ENCODE data around the gene C1QL4. TPM values are rescaled to one million over a fixed set of nuclear protein-coding genes. Genes with fewer than 3 reads are reported as not detected.
A peak's percentile ranks its signal among the peaks of the same experiment; 100 is the strongest.
"Not testable (repeated sequence)": the region's sequence is repeated elsewhere in the genome, so short reads cannot be mapped to it uniquely, and the experiment has no call there.

The C1QL4 gene
- total RNA-seq, 3 donors from 2014 or later: not detected

GRCh38 chr12:49317118-49317517 is 19.9 kb downstream of the C1QL4 start:
- H3K4me1 Mint-ChIP-seq (ENCODE audit: low read depth); H3K4me3 Mint-ChIP-seq; H3K9me3 Mint-ChIP-seq; DNase-seq; H3K36me3 Mint-ChIP-seq (ENCODE audit: insufficient read depth); ATAC-seq; H3K27me3 Mint-ChIP-seq (ENCODE audit: low read depth): not testable (repeated sequence)

DNA sequence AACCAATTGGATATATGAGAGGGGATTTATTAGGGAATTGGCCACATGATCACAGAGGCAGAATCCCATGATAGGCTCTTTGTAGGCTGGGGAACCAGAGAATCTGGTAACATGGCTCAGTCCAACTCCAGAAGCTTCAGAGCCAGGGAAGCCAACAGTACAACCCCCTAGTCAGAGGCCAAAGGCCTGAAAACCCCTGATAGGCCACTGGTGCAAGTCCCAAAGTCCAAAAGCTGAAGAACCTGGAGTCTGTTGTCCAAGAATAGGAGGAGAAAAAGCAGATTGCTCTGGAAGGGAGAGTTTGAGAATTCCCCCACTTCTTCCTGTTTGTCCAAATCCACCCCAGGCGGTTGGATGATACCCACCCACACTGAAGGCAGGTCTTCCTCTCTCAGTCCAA is 22.2 kb downstream of the C1QL4 start:
- Mint-ChIP-seq H3K9me3 (no peaks in the 10 kb centered on the region), H3K4me1 (ENCODE audit: low read depth) (no peaks in the 10 kb centered on the region), H3K36me3 (ENCODE audit: insufficient read depth) (no peaks in the 10 kb centered on the region), H3K4me3 (no peak overlapping the region), H3K27me3 (ENCODE audit: low read depth) (peaks cover 12% of the 10 kb centered on the region)
- DNase-seq (no peak), ATAC-seq (no peak)

DNA sequence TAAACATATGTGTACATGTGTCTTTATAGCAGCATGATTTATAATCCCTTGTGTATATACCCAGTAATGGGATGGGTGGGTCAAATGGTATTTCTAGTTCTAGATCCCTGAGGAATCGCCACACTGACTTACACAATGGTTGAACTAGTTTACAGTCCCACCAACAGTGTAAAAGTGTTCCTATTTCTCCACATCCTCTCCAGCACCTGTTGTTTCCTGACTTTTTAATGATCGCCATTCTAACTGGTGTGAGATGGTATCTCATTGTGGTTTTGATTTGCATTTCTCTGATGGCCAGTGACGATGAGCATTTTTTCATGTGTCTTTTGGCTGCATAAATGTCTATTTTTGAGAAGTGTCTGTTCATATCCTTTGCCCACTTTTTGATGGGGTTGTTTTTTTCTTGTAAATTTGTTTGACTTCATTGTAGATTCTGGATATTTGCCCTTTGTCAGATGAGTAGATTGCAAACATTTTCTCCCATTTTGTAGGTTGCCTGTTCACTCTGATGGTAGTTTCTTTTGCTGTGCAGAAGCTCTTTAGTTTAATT is 26.5 kb downstream of the C1QL4 start:
- H3K4me3 Mint-ChIP-seq; DNase-seq; H3K4me1 Mint-ChIP-seq (ENCODE audit: low read depth); ATAC-seq; H3K9me3 Mint-ChIP-seq; H3K36me3 Mint-ChIP-seq (ENCODE audit: insufficient read depth): not testable (repeated sequence)
- peaks cover 34% of the 10 kb centered on the region for H3K27me3 Mint-ChIP-seq (ENCODE audit: low read depth)

- DNase-seq (no peak), ATAC-seq (no peak)
- Mint-ChIP-seq H3K36me3 (ENCODE audit: insufficient read depth) (no peaks in the 10 kb centered on the region), H3K4me3 (no peak overlapping the region), H3K4me1 (ENCODE audit: low read depth) (no peaks in the 10 kb centered on the region), H3K9me3 (no peaks in the 10 kb centered on the region), H3K27me3 (ENCODE audit: low read depth) (peaks cover 38% of the 10 kb centered on the region)
Measured at GRCh38 chr12:49309386-49309785, 27.6 kb downstream of the C1QL4 start.

- Mint-ChIP-seq H3K36me3 (ENCODE audit: insufficient read depth) (no peaks in the 10 kb centered on the region), H3K4me1 (ENCODE audit: low read depth) (peaks cover 4% of the 10 kb centered on the region), H3K4me3 (no peak overlapping the region), H3K27me3 (ENCODE audit: low read depth) (peaks cover 47% of the 10 kb centered on the region), H3K9me3 (no peaks in the 10 kb centered on the region)
- DNase-seq (no peak), ATAC-seq (no peak)
Measured at GRCh38 chr12:49305762-49306510, 31.1 kb downstream of the C1QL4 start.

DNA sequence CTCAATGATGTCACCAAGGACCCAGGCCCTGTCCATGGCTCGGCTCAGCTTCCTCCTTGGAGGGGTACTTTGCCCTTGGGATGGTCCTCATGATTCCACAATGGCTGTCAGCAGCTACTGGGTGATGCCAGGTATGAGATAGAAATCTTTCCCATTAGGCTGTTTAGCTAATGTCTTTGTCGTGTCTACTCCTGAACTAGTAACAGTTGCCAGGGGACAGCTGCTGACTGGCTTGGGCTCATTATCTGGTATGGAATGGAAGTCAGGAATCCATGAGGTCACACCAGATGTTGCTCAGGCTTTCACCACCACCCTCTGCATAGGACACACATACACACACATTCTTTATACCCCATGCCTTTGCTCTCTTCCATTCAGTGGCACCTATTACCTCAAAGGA is 32.8 kb downstream of the C1QL4 start:
- Mint-ChIP-seq H3K36me3 (ENCODE audit: insufficient read depth) (no peaks in the 10 kb centered on the region), H3K9me3 (no peaks in the 10 kb centered on the region), H3K4me3 (no peak overlapping the region), H3K4me1 (ENCODE audit: low read depth) (peaks cover 4% of the 10 kb centered on the region), H3K27me3 (ENCODE audit: low read depth) (peaks cover 40% of the 10 kb centered on the region)
- DNase-seq: no peak
- ATAC-seq: no peak

DNA sequence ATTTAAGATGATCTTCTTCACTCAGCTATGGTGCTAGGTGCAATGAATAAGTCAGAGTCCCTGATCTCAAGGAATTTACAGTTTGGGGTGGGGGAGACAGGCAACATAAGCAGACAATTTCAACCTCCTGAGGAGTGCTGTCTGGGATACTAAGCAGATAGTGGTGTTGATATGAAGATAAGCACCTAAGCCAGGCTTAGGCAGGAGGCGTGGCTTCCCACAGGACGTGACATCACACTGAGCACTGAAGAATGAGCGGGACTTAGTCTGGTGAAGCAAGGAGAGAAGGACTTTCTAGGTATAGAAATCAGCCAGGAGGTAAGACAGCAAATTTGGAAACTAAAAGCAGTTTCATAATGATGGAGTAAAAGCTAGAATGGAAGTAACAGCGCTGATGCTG is 35.2 kb downstream of the C1QL4 start:
- ATAC-seq (peak; percentile 21 to 54), DNase-seq (no peak)
- Mint-ChIP-seq H3K27me3 (ENCODE audit: low read depth) (peaks cover 51% of the 10 kb centered on the region), H3K4me3 (no peak overlapping the region), H3K4me1 (ENCODE audit: low read depth) (peaks cover 17% of the 10 kb centered on the region), H3K36me3 (ENCODE audit: insufficient read depth) (no peaks in the 10 kb centered on the region), H3K9me3 (no peaks in the 10 kb centered on the region)

DNA sequence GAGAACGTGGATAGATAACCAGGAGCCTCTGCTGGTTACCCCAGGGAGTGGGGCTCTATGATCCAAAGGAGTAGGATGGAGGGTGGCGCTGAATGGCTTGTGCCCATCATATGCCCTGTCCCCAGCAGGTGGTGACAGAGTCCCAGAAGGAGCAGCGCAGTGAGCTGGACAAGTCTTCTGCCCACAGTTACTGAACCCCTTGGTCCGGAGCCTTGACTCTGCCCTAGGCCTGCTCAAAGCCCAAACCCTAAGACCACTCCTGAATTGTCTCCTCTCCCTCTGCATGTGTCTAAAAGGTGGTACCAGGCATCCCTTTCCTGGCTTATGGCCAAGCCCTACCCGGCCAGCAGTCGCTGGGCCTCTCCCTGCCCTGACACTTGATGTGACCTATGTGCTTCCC is 38.8 kb downstream of the C1QL4 start:
- no peak for DNase-seq
- Mint-ChIP-seq H3K4me1 (ENCODE audit: low read depth) (peaks cover 23% of the 10 kb centered on the region), H3K27me3 (ENCODE audit: low read depth) (peaks cover 67% of the 10 kb centered on the region), H3K4me3 (no peak overlapping the region), H3K36me3 (ENCODE audit: insufficient read depth) (no peaks in the 10 kb centered on the region), H3K9me3 (no peaks in the 10 kb centered on the region)
- no peak for ATAC-seq

DNA sequence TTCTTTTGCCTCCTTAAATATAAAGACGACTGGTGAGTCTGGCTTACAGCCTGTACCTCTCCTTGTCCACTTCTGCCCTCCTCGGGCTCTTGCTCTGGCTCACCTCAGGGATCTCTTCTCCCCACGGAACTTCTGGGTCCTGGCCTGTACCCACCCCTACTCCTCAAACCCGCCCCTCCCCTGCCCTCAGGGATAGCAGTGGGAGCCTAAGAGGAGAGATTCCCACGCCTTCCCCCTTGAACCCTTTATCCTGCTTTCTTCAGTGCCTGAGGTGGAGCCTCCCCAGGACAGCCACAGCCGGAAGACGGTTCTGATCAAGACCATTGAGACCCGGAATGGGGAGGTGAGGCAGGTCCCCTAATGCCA is 39.3 kb downstream of the C1QL4 start:
- Mint-ChIP-seq H3K36me3 (ENCODE audit: insufficient read depth) (no peaks in the 10 kb centered on the region), H3K27me3 (ENCODE audit: low read depth) (peaks cover 65% of the 10 kb centered on the region), H3K4me3 (no peak overlapping the region), H3K9me3 (no peaks in the 10 kb centered on the region), H3K4me1 (ENCODE audit: low read depth) (peaks cover 23% of the 10 kb centered on the region)
- DNase-seq (no peak), ATAC-seq (peak in 1 of 2 donors; percentile 3)

DNA sequence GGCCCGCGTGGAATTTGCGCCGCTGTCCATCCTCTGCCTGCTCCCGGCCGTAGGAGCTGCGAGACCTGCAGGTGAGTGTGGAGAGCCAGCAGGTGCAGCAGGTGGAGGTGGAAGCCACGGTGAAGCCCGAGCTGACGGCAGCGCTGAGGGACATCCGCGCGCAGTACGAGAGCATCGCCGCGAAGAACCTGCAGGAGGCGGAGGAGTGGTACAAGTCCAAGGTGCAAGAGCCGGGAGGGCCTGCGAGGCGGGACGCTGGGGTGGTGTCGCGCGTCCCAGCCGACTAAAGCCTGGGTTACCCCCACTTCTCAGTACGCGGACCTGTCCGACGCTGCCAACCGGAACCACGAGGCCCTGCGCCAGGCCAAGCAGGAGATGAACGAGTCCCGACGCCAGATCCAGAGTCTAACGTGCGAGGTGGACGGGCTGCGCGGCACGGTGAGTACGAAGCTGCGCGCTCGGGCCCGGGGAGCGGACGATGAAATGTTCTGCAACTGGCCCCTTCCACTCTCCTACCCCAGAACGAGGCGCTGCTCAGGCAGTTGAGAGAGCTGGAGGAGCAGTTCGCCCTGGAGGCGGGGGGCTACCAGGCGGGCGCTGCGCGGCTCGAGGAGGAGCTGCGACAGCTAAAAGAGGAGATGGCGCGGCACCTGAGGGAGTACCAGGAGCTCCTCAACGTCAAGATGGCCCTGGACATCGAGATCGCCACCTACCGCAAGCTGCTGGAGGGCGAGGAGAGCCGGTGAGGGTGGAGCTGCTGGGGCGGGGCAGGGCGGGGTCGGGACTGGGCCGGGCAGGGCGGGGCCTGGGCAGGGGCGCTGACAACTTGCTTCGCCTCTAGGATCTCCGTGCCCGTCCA is 39.9 kb downstream of the C1QL4 start:
- Mint-ChIP-seq H3K36me3 (ENCODE audit: insufficient read depth) (no peaks in the 10 kb centered on the region), H3K9me3 (no peaks in the 10 kb centered on the region), H3K4me1 (ENCODE audit: low read depth) (peaks cover 23% of the 10 kb centered on the region), H3K27me3 (ENCODE audit: low read depth) (peaks cover 64% of the 10 kb centered on the region), H3K4me3 (peak overlapping the region; percentile 58)
- ATAC-seq (peak; percentile 59 to 70), DNase-seq (no peak)

DNA sequence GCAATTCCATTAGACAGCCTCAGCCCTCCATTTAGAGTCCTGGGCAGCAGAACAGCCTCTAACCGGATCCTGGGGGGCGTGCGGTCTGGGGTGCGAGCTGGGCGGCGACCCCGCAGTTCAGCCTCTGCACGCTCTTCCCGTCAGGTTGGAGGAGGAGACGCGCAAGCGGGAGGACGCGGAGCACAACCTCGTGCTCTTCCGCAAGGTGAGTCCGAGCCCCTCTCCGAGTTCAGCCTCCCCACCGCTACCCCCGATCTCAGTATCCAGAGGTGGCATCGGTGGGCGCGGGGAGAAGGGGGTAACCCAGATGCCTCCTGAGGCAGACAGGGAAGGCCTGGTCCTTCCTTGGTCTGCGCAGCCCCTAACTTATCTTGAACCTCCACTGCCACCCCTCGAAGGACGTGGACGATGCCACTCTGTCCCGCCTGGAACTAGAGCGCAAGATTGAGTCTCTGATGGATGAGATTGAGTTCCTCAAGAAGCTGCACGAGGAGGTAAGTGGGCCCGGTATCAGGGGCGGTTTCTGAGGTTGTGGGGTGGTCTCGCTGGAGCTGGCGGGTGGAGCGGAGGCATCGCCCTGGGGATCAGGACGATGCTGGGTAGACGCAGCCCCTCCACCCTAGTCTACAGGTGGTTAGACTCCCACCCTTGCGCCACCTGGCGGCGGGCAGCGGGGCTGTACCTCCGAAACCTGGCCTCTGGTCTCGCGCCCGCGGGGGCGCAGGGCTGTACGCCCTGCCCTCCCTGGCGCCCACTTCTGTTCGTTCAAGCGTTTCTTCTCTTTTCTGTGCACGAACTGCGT is 40.8 kb downstream of the C1QL4 start:
- no peaks in the 10 kb centered on the region for H3K9me3 Mint-ChIP-seq
- peak overlapping the region; percentile 58 for H3K4me3 Mint-ChIP-seq
- H3K36me3 Mint-ChIP-seq (ENCODE audit: insufficient read depth): no peaks in the 10 kb centered on the region
- peaks cover 64% of the 10 kb centered on the region for H3K27me3 Mint-ChIP-seq (ENCODE audit: low read depth)
- ATAC-seq (peak; percentile 69 to 75), DNase-seq (peak; percentile 58)
- peaks cover 19% of the 10 kb centered on the region for H3K4me1 Mint-ChIP-seq (ENCODE audit: low read depth)

DNA sequence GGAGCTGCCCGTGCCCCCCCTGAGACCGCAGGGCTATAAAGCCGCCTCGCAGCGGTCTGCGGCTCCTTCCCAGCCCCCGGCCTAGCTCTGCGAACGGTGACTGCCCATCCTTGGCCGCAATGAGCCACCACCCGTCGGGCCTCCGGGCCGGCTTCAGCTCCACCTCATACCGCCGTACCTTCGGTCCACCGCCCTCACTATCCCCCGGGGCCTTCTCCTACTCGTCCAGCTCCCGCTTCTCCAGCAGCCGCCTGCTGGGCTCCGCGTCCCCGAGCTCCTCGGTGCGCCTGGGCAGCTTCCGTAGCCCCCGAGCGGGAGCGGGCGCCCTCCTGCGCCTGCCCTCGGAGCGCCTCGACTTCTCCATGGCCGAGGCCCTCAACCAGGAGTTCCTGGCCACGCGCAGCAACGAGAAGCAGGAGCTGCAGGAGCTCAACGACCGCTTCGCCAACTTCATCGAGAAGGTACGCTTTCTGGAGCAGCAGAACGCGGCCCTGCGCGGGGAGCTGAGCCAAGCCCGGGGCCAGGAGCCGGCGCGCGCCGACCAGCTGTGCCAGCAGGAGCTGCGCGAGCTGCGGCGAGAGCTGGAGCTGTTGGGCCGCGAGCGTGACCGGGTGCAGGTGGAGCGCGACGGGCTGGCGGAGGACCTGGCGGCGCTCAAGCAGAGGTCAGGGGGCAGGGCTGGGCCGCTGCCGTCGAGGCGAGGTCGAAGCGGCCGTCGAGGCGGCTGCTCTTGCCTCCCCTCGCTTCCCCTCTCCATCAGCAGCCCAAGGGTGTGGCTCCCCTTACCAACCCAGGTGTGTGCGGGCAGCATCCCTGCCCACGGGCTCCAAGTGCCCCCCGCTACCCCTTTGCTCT is 41.7 kb downstream of the C1QL4 start, which contains the start of gene PRPH:
PRPH (plus strand) TSS at position 66 of the 855 bp plus-strand sequence; CDS start at position 120, 54 bp downstream.
- DNase-seq (no peak), ATAC-seq (no peak)
- peaks cover 19% of the 10 kb centered on the region for H3K4me1 Mint-ChIP-seq (ENCODE audit: low read depth)
- no peak within 1 kb of the TSS for H3K4me3 Mint-ChIP-seq
- no peaks in the 10 kb centered on the region for H3K9me3 Mint-ChIP-seq
- no peaks in the 10 kb centered on the region for H3K36me3 Mint-ChIP-seq (ENCODE audit: insufficient read depth)
- peaks cover 61% of the 10 kb centered on the region for H3K27me3 Mint-ChIP-seq (ENCODE audit: low read depth)

DNA sequence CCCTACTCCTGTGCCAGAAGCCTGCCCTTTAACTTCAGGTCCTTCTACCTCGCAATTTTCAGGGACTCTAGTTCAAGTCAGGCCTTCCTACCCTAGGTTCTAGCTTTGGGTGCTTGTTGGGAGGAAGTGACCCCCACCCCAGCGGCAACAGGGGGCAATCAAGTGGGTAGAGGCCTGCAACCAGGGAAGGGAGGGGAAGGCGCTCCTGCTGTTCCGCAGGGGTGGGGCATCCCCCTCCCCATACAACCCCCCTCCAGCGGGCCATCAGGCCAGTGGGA is 42.2 kb downstream of the C1QL4 start:
- Mint-ChIP-seq H3K4me1 (ENCODE audit: low read depth) (peaks cover 19% of the 10 kb centered on the region), H3K9me3 (no peaks in the 10 kb centered on the region), H3K4me3 (no peak overlapping the region), H3K36me3 (ENCODE audit: insufficient read depth) (no peaks in the 10 kb centered on the region), H3K27me3 (ENCODE audit: low read depth) (peaks cover 61% of the 10 kb centered on the region)
- ATAC-seq (no peak), DNase-seq (no peak)

All from activated T-cell treated with anti-CD3 and anti-CD28 coated beads, Interleukin-2, amount 50 U/mL, for 4 hours (primary cell).